Raji (cell line): Measurements from ENCODE around the gene WWP2.

Experiments
- POLR2A ChIP-seq: IDR thresholded peaks from 2 replicates; pipeline ENCODE4 v1.6.1; 2011; ENCODE audit warnings: low read depth, low read length, control low read depth; ENCODE audit not compliant: insufficient read depth

Gene WWP2

DNA sequence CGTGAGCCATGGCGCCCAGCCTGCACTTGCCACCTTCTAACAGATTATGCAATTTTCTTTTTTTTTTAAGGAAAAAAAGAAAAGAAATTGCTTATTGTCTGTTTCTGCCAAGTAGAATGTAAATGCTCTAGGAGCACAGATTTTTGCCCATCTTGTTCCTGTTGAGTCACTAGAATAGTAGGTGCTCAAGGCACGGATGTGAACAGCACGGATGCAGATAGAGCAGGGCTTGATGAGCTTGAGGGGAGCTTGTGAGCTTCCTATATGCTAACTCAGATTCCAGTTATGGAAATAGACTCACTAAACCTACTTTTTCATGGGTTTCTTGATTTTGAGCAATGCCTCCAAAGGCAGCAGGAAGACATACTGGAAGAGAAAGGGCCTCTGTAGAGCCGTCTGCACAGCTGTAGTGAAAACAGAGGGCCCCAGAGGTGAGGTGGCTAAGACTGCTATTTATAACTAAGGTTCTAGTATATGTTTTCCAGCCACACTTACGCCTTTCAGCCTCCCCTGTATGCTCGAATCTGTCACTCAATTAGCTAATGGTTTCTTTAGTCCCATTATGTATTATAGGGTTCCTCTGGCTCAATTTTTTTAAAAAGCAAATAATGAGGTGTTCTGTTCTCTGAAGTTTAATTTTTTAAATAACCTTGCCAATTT lies 72.8 kb downstream of the WWP2 start:
- TF ChIP-seq POLR2A: no peak

GRCh38 chr16:69836257-69836656 lies 74.1 kb downstream of the WWP2 start:
- no peak for TF ChIP-seq POLR2A

DNA sequence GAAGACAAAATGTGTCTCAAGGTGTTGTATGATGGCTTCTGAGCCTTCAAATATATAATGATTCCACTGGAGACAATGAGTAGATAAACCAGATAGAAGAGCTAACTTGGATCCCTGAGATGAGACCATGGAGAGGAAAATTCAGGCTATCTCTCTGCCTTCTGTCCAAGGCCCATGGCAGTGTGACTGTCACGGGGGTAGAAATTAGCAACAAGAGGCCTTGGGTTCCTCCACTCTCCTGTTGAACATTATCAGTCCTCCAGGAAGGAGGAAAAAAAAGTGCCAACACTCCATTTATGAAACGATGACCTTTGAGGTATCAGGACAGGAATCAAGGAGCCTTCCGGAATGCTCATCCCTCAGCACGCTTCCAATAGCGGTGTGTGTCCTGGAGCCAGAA lies 75.2 kb downstream of the WWP2 start:
- TF ChIP-seq POLR2A: no peak

DNA sequence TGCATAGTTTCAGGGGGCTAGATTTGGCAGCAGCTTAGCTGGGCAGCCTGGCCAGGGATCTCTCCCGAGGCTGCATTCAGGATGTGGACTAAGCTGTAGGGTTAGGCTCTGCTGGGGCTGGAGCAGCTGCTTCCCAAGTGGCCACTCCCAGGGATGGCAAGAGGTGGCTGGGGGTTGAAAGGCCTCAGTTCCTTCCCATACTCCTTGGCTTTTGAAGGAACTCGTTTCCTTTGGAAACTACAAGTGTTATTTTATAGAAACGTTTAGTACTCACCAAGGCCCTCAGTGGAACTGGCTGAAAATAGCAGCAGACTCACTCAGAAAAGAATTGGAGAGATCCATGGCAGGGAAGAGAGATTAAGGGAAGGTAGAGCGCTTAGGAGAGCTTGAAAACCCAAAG lies 76.4 kb downstream of the WWP2 start:
- no peak for TF ChIP-seq POLR2A

DNA sequence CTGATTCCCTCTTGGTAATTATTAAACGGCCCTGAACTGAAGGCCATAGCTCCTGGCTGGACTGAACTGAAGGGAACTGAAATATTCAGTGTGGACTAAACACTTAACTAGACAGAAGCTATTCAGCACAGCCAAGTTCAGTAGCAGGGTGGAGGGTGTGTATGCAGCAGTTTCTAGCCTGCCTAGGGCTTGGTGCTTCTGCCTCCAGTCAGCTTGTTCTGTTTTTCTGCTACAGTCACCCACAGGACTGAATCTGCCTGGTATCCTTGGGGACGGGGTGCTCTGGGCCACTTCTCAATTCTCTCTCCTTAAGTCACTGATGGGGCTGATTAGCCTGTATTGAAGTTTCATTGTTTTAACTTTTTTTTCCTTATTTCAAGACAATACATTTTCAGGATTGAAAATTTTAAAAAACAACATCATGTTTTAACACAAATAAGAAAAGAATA lies 77.1 kb downstream of the WWP2 start:
- TF ChIP-seq POLR2A: no peak

DNA sequence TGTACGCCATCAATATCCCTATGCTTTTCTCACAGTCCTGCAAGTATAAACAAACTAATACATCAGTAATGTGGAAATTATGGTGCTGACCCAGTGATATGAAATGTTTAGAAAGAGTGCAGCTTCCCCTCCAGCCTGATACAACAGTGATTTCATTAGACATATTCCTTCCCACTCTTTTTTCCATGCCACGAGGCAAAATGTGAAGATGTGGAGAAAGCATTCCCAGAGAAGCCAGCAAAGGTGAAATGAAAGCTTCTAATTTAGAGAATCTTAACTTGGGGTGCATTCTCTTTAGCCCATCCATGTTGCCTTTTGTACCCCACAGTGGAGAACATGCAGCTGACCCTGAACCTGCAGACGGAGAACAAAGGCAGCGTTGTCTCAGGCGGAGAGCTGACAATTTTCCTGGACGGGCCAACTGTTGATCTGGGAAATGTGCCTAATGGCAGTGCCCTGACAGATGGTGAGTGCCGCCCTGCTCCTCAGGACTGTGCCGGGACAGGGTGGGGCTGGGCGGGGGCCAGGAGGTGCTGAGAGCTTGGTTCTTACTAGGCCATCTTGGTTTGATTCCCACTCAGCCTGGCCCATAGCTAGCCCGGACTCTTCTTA lies 77.8 kb downstream of the WWP2 start:
- no peak for TF ChIP-seq POLR2A

DNA sequence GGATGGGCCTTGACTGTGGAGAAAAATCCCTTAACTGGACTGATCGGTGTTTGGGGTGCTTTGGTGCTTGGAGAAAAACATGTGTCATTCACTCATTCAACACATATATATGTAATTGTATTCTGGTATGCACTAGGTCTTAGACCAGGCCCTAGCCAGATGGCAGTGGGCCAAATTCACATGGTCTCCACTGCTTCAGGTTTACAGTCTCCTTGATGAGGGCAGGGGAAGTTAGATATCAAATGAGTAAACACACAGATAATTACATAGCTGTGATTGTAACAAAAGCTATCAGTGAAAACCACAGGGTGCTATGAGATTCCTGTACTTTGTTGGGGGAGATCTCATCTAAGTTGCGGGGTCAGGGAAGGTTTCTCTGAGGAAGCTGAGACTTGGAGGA lies 78.8 kb downstream of the WWP2 start:
- no peak for TF ChIP-seq POLR2A

GRCh38 chr16:69844441-69844840 lies 82.3 kb downstream of the WWP2 start:
- no peak for TF ChIP-seq POLR2A

GRCh38 chr16:69845181-69845580 lies 83.0 kb downstream of the WWP2 start:
- TF ChIP-seq POLR2A: no peak

DNA sequence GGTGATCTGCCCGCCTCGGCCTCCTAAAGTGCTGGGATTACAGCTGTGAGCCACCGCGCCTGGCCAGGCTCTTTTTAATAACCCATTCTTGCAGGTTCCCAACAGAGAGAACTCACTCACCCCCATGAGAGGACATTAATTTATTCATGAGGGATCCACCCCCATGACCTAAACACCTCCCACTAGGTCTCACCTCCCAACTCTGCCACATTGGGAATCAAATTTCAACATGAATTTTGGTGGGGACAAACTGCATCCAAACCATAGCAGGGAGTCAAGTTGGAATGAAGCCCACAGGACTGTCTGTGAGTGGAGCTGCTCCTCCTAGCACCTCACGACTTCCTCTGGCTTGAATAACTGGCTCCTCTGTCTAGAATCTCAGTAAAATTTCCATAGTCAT lies 85.5 kb downstream of the WWP2 start:
- no peak for TF ChIP-seq POLR2A

- TF ChIP-seq POLR2A: no peak
Measured at GRCh38 chr16:69848637-69849545, 86.8 kb downstream of the WWP2 start.

- TF ChIP-seq POLR2A: no peak
Measured at GRCh38 chr16:69851491-69852240, 89.5 kb downstream of the WWP2 start.

GRCh38 chr16:69852815-69853214 lies 90.7 kb downstream of the WWP2 start:
- no peak for TF ChIP-seq POLR2A

DNA sequence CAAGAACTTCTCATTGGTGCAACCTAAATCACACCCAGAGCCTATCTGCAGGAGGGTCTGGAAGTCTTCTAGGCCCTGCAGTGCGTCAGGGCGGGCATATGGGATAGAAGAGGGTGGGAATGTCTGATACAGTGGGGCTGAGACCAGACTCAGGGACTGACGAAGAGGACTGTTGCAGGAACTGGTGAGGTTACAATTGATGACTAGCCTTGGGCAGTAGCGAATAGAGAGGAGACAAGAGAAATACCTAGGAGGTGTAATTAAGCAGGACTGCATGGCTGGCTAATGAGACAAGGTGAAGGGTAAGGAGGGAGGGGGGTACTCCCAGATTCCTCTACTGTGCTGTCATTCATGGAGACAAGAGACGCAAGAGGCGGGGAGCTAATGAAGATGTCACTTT lies 91.3 kb downstream of the WWP2 start:
- TF ChIP-seq POLR2A: no peak

GRCh38 chr16:69855592-69855991 lies 93.5 kb downstream of the WWP2 start:
- TF ChIP-seq POLR2A: no peak
